Stimulated activated CD4-positive, alpha-beta T cell treated with anti-CD3 and anti-CD28 coated beads, Interleukin-4, amount 100 ng/mL, for 4 hours (primary cell): Measurements from ENCODE around the gene TMEM218.
A peak's percentile ranks its signal among the peaks of the same experiment; 100 is the strongest.
"Not testable (repeated sequence)": the region's sequence is repeated elsewhere in the genome, so short reads cannot be mapped to it uniquely, and the experiment has no call there.

Experiments used
- DNase-seq, 2 experiments: peaks; one replicate each; pipeline ENCODE4 v3.0.0-alpha.2; 2020

Gene TMEM218

GRCh38 chr11:125073616-125074483 is 37.6 kb downstream of the TMEM218 start:
- no peak for DNase-seq

- no peak for DNase-seq
Measured at GRCh38 chr11:125072961-125073590, 38.4 kb downstream of the TMEM218 start.

GRCh38 chr11:125072218-125072960 is 39.0 kb downstream of the TMEM218 start:
- DNase-seq = no peak

GRCh38 chr11:125071846-125072217 is 39.6 kb downstream of the TMEM218 start:
- DNase-seq = no peak

- no peak for DNase-seq
Measured at GRCh38 chr11:125071435-125071834, 40.0 kb downstream of the TMEM218 start.

- no peak for DNase-seq
Measured at GRCh38 chr11:125070699-125071254, 40.6 kb downstream of the TMEM218 start.

GRCh38 chr11:125069796-125070195 is 41.6 kb downstream of the TMEM218 start:
- DNase-seq = no peak

GRCh38 chr11:125069008-125069407 is 42.4 kb downstream of the TMEM218 start:
- no peak for DNase-seq

- no peak for DNase-seq
Measured at GRCh38 chr11:125068368-125068767, 43.1 kb downstream of the TMEM218 start.

- DNase-seq = no peak
Measured at GRCh38 chr11:125064070-125064469, 47.4 kb downstream of the TMEM218 start.

- DNase-seq = no peak
Measured at GRCh38 chr11:125063429-125064043, 47.9 kb downstream of the TMEM218 start.

- peak; percentile 27 to 39 for DNase-seq
Measured at GRCh38 chr11:125062931-125063428, 48.4 kb downstream of the TMEM218 start, which contains the start of gene SLC37A2. Gene SLC37A2 (plus strand): TSS chr11:125063305. CDS start chr11:125063368, 63 bp downstream.

- no peak for DNase-seq
Measured at GRCh38 chr11:125062218-125062930, 49.1 kb downstream of the TMEM218 start.

- no peak for DNase-seq
Measured at GRCh38 chr11:125061281-125061680, 50.1 kb downstream of the TMEM218 start.

GRCh38 chr11:125057693-125058016 is 53.8 kb downstream of the TMEM218 start:
- no peak for DNase-seq

GRCh38 chr11:125056931-125057692 is 54.3 kb downstream of the TMEM218 start:
- no peak for DNase-seq

- not testable (repeated sequence) for DNase-seq
Measured at GRCh38 chr11:125056111-125056510, 55.3 kb downstream of the TMEM218 start.

GRCh38 chr11:125055107-125055715 is 56.2 kb downstream of the TMEM218 start:
- DNase-seq = no peak

GRCh38 chr11:125053167-125053566 is 58.3 kb downstream of the TMEM218 start:
- no peak for DNase-seq

GRCh38 chr11:125052047-125052446 is 59.4 kb downstream of the TMEM218 start:
- DNase-seq = no peak
